ENCODE measurements around the gene ALG8.

ALG8 gene

DNA sequence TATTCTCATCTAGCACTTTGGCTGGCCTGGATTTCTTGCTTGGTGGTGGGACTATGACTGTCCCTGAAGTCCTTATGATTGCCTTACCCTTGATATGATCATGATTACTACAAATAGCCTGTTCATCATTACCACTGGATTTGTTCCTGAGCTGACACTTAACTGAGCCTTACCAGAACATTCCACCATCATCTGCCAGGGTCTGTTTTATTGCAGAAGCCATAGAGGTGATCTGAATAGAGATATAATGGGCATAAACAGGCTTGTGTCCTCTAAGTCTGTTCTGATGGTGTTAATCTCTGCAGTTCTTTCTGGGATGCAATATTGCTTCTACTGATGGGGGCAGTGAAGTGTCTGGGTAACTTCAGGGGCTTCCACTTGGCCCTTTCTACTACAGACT lies 12.4 kb upstream of the ALG8 start:
- TF ChIP-seq, protein P1, sequence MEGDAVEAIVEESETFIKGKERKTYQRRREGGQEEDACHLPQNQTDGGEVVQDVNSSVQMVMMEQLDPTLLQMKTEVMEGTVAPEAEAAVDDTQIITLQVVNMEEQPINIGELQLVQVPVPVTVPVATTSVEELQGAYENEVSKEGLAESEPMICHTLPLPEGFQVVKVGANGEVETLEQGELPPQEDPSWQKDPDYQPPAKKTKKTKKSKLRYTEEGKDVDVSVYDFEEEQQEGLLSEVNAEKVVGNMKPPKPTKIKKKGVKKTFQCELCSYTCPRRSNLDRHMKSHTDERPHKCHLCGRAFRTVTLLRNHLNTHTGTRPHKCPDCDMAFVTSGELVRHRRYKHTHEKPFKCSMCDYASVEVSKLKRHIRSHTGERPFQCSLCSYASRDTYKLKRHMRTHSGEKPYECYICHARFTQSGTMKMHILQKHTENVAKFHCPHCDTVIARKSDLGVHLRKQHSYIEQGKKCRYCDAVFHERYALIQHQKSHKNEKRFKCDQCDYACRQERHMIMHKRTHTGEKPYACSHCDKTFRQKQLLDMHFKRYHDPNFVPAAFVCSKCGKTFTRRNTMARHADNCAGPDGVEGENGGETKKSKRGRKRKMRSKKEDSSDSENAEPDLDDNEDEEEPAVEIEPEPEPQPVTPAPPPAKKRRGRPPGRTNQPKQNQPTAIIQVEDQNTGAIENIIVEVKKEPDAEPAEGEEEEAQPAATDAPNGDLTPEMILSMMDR (IDR thresholded peaks at IDR 0.05) = no peak

DNA sequence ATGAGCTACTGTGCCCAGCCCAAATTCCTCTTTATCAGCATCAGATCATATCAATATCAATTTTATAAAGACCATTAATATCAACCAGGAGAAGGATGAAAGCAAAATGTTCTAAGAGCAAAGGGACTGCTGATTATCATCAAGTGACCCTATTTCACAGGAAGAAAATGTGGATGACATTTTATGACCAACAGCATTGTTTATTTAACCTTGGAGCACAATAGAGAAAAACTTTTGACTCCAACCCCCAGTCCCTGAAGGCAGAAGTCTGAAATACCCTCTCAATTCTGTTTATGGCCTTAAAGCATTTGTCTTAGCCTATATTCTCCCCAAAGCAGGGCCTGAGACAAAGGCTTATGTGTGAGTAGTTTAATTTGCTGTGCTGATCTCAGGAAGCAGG lies 11.3 kb upstream of the ALG8 start:
- TF ChIP-seq, protein P1 (IDR thresholded peaks at IDR 0.05) = no peak

DNA sequence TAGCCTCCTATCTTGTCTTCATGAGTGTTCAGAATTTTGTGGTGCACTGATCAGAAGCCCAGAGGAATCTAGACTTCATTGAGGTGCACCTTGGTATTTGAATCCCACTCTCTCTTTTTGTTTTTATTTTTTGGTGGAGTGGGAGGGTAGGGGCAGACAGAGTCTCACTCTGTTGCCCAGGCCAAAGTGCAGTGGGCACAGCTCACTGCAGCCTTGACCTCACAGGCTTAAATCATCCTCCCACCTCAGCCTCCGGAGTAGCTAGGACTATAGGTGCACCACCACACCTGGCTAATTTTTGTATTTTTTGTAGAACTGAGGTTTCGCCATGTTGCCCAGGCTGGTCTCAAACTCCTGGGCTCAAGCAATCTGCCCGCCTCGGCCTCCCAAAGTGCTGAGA lies 10.9 kb upstream of the ALG8 start:
- TF ChIP-seq, protein P1 (IDR thresholded peaks at IDR 0.05) = no peak

DNA sequence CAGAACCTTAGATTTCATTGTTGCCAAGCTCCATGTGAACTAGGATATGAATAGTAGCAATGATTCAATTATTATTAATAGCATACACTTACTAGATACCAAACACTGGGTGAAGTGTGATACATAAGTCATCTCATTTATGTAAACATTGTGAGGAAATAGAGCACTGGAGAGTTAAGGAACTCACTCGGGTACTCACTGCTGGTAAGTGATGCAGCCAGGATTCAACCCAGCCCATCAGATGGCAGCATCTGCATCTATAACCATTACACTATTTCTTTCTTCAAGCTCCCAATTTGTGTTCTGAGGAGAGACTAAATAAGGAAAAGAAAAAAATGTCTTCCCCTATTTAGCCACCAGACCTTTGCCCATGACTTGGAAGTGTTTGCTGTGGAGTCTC lies 10.2 kb upstream of the ALG8 start:
- TF ChIP-seq, protein P1 (IDR thresholded peaks at IDR 0.05) = no peak

DNA sequence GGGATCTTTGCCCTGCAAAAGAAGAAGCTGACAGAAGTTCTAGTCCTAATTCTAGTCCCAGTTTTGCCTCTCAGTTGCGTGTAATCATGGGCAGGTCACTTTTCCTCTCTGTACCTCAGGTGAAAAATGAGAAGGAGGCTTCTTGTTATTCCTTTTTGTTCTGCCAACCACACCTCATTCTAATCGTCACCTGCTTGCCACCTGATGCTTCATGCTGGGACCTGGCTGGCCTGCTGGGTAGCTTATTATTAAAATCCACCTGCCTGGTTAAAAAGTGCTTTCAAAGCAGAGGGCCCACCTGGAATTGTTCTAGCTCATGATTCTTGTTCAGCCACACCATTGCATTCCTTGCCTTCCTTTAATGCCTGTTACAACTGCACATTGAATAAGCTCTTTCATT lies 8.4 kb upstream of the ALG8 start:
- TF ChIP-seq, protein P1 (IDR thresholded peaks at IDR 0.05) = no peak

DNA sequence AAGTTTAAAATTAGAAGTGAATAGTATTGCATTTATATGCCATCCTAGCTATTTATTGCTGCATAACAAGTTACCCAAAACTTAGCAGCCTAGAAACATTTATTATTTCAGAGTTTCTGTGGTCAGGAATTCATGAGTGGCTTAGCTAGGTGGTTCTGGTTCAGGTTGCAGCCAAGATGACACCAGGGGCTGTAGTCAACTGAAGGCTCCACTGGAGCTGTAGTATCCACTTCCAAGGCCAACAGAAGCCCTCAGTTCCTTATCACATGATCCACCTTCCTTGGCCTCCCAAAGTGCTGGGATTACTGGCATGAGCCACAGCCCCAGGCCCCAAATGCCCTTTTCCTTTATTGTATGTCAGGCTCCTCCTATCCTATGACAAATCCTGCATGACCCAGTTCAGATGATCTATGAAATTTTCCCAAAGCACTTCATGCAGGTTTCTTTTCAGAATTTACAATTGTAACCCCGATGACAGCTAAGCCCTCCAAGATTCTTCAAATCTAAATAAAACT lies 6.1 kb upstream of the ALG8 start:
- TF ChIP-seq, protein P1 (IDR thresholded peaks at IDR 0.05) = no peak

DNA sequence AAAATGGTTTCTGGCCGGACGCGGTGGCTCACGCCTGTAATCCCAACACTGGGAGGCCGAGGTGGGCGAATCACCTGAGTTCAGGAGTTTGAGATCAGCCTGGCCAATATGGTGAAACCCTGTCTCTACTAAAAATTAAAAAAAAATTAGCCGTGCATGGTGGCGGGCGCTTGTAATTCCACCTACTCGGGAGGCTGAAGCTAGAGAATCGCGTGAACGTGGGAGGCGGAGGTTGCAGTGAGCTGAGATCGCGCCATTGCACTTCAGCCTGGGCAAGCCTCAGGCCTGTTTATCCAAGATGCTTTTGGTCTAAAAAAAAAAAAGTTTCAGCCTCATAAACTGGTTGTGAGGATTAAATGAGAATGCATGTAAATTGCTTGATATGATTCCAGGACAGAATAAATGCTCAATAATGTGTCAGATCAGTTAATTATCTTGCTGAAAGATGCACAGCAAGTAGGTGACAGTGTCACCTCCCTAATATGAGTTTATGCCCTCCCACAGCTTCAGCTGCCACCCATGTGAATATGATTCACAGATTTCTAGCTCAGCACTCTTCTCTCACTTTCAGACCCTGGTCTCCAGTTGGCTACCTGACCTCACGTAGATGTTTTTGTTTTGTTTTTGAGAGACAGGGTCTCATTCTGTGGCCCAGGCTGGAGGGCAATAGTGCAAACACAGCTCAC lies 1.1 kb upstream of the ALG8 start:
- TF ChIP-seq, protein P1 (IDR thresholded peaks at IDR 0.05) = no peak
